ENCODE data around the gene LRRN3. TPM values are rescaled to one million over a fixed set of nuclear protein-coding genes. Genes with fewer than 3 reads are reported as not detected.

LRRN3 gene
- total and polyA plus RNA-seq, 10 of the 15 experiments (the other 5 are each of a cell fraction or from before 2014, with no cell fraction given) = 0.02 to 0.24 (median 0.11) TPM; not detected in 3

GRCh38 chr7:111093496-111093895, 2.6 kb downstream of the LRRN3 start:
- BruUV-seq (replicated peaks) = no TSS peak
- TF ChIP-seq NFYB (IDR thresholded peaks at IDR 0.05; ENCODE audit: insufficient read depth, low read depth, low read length) (no peak), NR2C1 (IDR thresholded peaks at IDR 0.05) (no peak), SMAD5 (IDR thresholded peaks at IDR 0.05; ENCODE audit: low read depth) (no peak), CBFB (IDR thresholded peaks at IDR 0.05; ENCODE audit: low read depth) (no peak), CHD4 (IDR thresholded peaks at IDR 0.05) (no peak), STAT3 (IDR thresholded peaks at IDR 0.05; ENCODE audit: low read depth, low read length) (no peak), MEF2B (IDR thresholded peaks at IDR 0.05; ENCODE audit: partially characterized antibody, poor library complexity, severe bottlenecking) (no peak), SIN3A (IDR thresholded peaks at IDR 0.05; ENCODE audit: low read depth, low read length) (no peak), IRF5 (IDR thresholded peaks at IDR 0.05; ENCODE audit: borderline replicate concordance) (no peak), RUNX3 (IDR thresholded peaks at IDR 0.05; ENCODE audit: low read length) (no peak), MAX (IDR thresholded peaks at IDR 0.05; ENCODE audit: low read depth, low read length) (no peak), ZNF622 (IDR thresholded peaks at IDR 0.05) (no peak), BCL3 (IDR thresholded peaks at IDR 0.05; ENCODE audit: borderline replicate concordance, insufficient read depth, low read depth, low read length, poor library complexity, severe bottlenecking) (no peak), HDGF (IDR thresholded peaks at IDR 0.05) (no peak), SMC3 (IDR thresholded peaks at IDR 0.05; ENCODE audit: borderline replicate concordance, low read length) (no peak), IKZF1 (conservative IDR thresholded peaks at IDR 0.05) (no peak), SMARCA5 (IDR thresholded peaks at IDR 0.05) (no peak), JUNB (IDR thresholded peaks at IDR 0.05) (no peak)
- TF ChIP-seq, protein P1, sequence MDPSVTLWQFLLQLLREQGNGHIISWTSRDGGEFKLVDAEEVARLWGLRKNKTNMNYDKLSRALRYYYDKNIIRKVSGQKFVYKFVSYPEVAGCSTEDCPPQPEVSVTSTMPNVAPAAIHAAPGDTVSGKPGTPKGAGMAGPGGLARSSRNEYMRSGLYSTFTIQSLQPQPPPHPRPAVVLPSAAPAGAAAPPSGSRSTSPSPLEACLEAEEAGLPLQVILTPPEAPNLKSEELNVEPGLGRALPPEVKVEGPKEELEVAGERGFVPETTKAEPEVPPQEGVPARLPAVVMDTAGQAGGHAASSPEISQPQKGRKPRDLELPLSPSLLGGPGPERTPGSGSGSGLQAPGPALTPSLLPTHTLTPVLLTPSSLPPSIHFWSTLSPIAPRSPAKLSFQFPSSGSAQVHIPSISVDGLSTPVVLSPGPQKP (IDR thresholded peaks at IDR 0.05; ENCODE audit: low read depth, low read length) = no peak
- TF ChIP-seq, protein P2, sequence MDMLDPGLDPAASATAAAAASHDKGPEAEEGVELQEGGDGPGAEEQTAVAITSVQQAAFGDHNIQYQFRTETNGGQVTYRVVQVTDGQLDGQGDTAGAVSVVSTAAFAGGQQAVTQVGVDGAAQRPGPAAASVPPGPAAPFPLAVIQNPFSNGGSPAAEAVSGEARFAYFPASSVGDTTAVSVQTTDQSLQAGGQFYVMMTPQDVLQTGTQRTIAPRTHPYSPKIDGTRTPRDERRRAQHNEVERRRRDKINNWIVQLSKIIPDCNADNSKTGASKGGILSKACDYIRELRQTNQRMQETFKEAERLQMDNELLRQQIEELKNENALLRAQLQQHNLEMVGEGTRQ (IDR thresholded peaks at IDR 0.05; ENCODE audit: borderline replicate concordance, low read depth, low read length) = no peak
- no peak overlapping the region for H3K4me2 ChIP-seq (ENCODE audit: control insufficient read depth, insufficient read depth)
- H3K9ac ChIP-seq (ENCODE audit: control insufficient read depth, insufficient read depth, low read length) = no peak overlapping the region
- H3K4me3 ChIP-seq = no peak overlapping the region
- WGBS (ENCODE audit: insufficient coverage, insufficient replicate concordance, low lambda C conversion rate, missing lambda C conversion rate) = 81% methylated on average over 4 of the region's 4 CpGs
- ATAC-seq (no peak), DNase-seq (ENCODE audit: low read depth, low spot score) (no peak), FAIRE-seq (no peak)
- no peaks in the 10 kb centered on the region for H3K27me3 ChIP-seq (replicated peaks in 1 of 2; ENCODE audit: control insufficient read depth in 2 of 2, insufficient read depth in 2 of 2, low read length in 1 of 2)
- ChIA-PET SMC1A (ENCODE audit: uncharacterized antibody, unreplicated experiment) (interaction anchor here (0.8 to 3.7 kb wide), 8 partner anchors 9 to 634 kb away, joined by 3 to 29 read pairs (median 3); no protein-coding TSS in a partner anchor), RAD21 (ENCODE audit: unreplicated experiment) (interaction anchor here (0.9 to 3.1 kb wide), 3 partner anchors 40 to 405 kb away, joined by 3 to 8 read pairs (median 6); no protein-coding TSS in a partner anchor), CTCF (interaction anchor here (0.7 to 2.3 kb wide), 3 partner anchors 9 to 84 kb away, joined by 3 to 5 read pairs (median 4); no protein-coding TSS in a partner anchor), POLR2A (no interaction called here)
- H3K9me3 ChIP-seq (replicated peaks; ENCODE audit: control insufficient read depth, insufficient read depth, low read length) = no peaks in the 10 kb centered on the region
- H3K27ac ChIP-seq (ENCODE audit: control insufficient read depth, insufficient read depth) = no peak overlapping the region
- H2AFZ ChIP-seq (ENCODE audit: control insufficient read depth, low read depth, low read length) = no peak overlapping the region
- in situ Hi-C loops (cut with MboI) = loop anchor here (5.0 kb wide), 2 partner anchors 394 to 639 kb away; no protein-coding TSS in a partner anchor
- H3K4me1 ChIP-seq (ENCODE audit: control insufficient read depth, insufficient read depth, low read length) = peaks cover 11% of the 10 kb centered on the region
- H4K20me1 ChIP-seq (ENCODE audit: control insufficient read depth, insufficient read depth) = no peaks in the 10 kb centered on the region
- no peaks in the 10 kb centered on the region for H3K79me2 ChIP-seq (ENCODE audit: control insufficient read depth, insufficient read depth, low read length)
- intact Hi-C loops (cut with micrococcal nuclease; ENCODE audit: unreplicated experiment) = loop anchor here (5.0 to 10.0 kb wide), 2 partner anchors 229 to 1249 kb away; no protein-coding TSS in a partner anchor
- H3K36me3 ChIP-seq (ENCODE audit: control insufficient read depth in 2 of 2, insufficient read depth in 2 of 2, low read length in 1 of 2) = no peaks in the 10 kb centered on the region

All from GM12878 (cell line).